HG03060 (cell line): ENCODE data around the gene PSMG3.
"Not testable (repeated sequence)": the region's sequence is repeated elsewhere in the genome, so short reads cannot be mapped to it uniquely, and the experiment has no call there.

Source experiments
- ATAC-seq: cut with Tn5 transposase; IDR thresholded peaks from one replicate; pipeline ENCODE4 v1.9.1; 2021; ENCODE audit warnings: low read depth, moderate number of reproducible peaks; ENCODE audit not compliant: unreplicated experiment

Gene PSMG3

DNA sequence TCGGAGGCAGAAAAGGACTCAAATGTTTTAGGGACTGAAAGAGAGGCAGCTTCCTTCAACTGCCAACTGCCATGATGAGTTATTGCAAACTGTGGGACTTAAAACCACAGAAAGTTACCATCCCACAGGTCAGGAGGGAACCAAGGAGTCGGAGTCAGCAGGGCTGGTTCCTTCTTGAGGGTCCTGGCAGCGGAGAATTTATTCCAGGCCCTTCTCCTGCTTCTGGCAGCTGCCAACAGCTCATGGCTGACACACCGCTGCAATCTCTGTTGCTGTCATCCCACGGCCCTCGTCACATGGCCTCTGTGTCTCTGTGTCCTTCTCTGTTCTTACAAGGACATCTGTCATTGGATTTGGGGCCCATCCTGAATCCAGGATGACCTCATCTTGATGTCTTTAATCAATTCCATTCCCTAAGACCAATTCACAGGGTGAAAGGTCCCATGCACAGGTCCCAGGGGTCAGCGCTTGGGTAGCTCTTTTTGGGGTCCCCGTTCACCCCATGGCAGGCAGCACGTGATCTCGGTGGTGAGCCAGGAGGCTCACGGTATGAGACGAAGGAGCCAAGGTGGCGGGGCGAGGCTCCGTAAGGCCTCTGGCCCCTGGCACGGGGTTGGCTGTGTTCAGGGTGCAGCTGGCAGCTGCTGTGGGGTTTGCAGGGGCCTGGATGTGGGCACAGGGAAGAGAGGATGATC, 27.4 kb upstream of the PSMG3 start:
- no peak for ATAC-seq

DNA sequence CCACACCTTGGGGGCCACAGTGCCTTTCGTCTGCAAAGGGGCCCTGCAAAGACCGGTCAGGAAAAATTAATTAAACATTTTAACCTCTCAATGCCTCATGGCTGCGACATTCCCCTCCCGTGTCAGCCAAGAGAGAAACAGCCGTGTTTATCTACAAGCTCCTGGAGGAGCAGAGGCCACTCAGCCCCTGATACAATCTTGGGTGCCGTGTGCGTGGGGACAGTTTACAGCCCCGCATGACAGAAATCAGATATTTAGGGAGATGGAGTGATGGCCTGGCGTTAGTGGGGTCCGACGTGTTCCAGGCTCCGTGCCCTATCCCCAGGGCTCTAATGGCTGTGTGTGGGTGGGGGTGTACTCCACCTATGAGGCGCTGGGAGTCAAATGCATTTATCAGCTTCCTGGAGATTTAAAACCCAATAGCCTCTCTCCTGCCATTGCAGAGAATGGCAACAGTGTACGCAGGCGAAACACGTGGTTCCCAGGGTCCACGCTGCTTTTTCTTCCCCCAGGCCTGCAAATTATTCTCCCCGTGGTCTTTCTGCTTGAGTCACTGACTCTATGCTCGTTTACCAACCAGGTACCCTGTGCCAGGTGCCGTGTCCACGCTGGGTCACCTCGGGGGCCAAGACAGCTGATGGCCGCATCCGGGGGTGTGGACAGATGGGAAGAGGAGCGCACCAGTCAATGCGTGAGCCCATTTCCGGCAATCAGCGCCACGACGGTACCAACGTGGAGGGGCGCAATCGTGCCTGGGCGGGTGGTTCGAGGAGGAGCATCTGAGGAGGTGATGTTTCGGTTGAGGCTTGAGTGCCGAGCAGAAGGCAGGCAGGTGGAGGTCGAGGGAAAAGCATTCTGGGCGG, 26.6 kb upstream of the PSMG3 start:
- no peak for ATAC-seq

GRCh38 chr7:1595636-1596035, 25.8 kb upstream of the PSMG3 start:
- ATAC-seq, result no peak

GRCh38 chr7:1595027-1595426, 25.2 kb upstream of the PSMG3 start:
- ATAC-seq, result no peak

- no peak for ATAC-seq
Measured at GRCh38 chr7:1593904-1594421, 24.1 kb upstream of the PSMG3 start.

- no peak for ATAC-seq
Measured at GRCh38 chr7:1593091-1593866, 23.4 kb upstream of the PSMG3 start.

DNA sequence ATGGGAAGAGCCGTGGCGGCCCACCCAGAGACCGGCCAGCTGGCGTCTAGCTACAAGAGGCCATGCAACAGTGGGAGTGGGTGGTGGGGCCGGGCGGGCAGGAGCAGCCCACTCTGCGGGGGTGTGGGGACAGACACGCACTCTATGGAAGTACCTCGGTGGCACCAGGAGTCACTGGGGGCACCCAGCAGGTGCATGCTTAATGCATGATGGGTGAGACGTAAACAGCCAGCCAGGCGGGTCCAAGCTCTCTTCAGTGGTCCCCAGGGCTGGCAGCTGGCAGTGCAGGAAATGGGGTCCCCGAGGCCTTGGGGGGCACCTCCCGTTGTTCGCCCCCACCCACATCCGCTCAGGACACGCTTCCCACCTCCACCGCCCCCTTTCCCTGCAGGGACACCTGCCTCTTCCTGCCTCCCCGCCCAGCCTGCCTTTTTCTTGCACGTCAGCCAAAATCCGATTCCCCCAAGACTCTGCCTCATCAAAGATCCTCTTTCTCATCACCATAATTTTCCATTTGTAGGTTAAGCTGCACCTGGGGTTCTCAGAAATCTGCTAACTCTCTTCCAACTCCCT, 22.6 kb upstream of the PSMG3 start:
- no peak for ATAC-seq

- ATAC-seq, result no peak
Measured at GRCh38 chr7:1591876-1592275, 22.0 kb upstream of the PSMG3 start.

- no peak for ATAC-seq
Measured at GRCh38 chr7:1591396-1591795, 21.6 kb upstream of the PSMG3 start.

DNA sequence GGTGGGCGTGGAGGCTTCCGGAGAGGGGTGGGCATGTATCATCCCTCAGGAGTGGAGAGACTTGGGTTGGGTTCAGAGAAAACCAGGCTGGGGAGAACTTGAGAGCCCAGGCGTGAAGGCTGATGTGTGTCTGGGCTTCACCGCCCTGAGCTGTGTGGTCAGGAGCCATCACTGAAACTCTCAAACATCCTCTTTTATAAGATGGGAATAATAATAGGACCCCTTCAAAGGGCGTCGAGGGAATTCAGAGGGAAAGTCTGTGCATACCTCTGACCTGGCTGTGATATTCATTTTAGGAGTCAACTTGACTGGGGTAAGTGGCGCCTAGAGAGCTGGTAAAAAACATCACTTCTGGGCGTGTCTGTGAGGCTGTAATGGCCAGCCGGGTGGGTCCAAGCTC, 21.1 kb upstream of the PSMG3 start:
- no peak for ATAC-seq

DNA sequence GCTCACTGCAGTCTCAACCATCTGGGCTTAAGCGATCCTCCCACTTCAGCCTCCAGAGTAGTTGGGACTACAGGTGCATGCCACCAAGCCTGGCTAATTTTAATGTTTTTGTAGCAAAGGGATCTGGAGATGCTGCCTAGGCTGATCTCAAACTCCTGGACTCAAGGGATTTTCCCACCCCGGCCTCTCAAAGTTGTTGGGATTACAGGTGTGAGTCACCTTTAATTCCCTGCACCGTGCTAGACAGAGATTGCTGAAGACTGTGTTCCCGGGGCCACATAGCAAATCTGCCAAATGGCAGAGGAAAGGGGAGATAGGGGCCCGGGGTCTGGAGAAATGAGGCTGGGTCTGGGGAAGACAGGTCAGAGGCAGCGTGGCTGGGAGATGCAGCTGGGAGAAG, 20.6 kb upstream of the PSMG3 start:
- no peak for ATAC-seq

DNA sequence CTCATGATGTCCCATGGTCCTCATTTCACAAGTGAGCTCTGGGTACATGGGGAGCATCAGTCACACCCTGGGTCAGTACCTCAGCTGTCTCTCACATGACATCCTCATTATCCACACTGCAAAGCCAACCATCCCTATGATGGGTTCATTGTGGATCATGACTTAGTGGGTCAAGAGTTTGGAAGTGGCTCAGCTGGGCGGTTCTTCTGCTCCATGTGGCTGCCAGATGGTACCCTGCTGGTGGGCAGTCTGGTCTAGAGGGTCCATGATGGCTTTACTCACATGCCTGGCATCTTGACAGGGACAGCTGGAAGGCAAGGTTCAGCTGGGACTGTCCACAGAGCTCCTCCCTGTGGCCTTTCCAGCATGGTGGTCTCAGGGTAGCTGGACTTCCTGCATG, 19.1 kb upstream of the PSMG3 start:
- ATAC-seq, result no peak

- no peak for ATAC-seq
Measured at GRCh38 chr7:1587738-1588137, 17.9 kb upstream of the PSMG3 start.

DNA sequence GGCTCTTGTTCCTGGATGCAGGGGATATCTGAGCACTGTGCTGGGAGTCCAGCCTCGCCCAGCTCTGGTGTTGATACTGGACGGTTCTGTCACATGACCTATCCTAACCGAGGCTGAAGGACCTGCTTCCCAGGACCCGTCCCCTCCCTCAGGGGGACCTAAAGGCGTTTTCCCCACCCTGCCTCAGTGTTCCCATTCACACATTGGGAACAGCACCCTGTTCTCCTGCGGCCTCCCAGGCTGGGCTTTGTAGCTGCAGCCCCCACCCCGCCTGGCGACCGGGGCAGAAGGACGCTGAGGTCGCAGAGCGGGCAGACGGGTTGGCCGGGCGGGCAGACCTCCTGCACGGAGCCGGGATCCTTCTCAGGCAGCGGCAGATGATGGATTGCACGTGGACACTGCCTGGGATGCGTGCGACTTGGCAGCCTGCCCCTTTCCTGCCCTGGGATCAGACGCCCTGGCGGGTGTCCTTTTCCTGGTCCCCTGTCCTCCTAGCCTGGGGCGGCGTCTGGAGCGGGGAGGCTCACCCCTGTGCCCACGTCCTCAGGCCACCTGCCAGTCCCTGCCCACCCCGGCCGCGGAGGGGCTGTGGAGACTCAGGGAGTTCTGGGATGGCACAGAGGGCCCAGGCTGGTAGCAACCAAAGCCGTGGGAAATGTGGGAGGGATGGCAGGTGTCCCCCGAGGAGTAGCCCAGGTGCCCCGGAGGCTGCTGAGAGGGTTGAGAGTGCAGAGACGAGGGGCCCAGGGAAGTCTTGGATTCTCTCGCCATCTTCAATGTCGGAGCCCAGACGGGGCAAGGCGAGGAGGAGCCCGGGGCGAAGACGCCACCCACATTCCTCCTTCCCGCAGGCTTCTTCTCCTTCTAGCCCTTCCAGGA, 17.2 kb upstream of the PSMG3 start:
- no peak for ATAC-seq

GRCh38 chr7:1586126-1586826, 16.4 kb upstream of the PSMG3 start:
- ATAC-seq, result no peak

DNA sequence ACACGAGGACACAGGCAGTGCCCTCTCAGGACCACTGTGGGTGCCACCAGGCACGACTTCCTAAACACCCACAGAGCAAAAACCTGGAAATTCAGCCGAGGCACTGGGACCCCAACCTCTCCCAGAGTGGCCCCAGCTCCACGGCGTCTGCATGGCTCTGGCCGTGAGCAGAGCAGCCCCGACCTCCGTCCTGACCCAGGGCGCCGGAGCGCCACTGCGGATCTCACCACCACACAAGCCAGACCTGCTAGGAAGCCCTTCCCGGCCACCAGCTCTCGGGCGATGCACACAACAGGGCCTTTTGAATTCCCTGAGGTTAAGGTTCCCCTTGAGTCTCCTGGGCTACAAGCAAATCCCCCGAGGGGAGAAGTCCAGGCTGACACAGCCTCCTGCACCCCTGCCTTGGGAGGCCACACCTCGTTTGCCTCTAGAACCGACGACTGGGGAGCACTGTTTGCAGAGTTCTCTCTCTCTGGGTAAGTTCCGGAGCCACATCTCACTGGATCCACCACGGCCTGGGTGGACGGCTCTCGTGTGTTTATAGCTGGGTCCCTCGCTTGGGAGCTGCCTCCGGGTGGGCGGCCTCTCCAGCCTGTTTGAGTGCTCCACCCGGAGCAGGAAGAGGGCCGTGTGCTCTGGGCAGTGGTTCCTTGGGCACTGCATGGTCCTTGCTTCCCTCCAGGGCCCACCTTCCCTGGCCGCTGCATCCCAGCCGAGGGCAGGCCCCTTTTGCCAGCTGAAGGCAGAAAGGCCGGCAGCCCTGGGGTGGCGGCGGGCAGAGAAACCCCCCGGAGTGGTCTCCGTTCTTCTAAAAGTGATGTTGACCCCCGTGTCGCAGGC, 15.5 kb upstream of the PSMG3 start:
- no peak for ATAC-seq

GRCh38 chr7:1584700-1585099, 14.9 kb upstream of the PSMG3 start:
- ATAC-seq, result no peak

DNA sequence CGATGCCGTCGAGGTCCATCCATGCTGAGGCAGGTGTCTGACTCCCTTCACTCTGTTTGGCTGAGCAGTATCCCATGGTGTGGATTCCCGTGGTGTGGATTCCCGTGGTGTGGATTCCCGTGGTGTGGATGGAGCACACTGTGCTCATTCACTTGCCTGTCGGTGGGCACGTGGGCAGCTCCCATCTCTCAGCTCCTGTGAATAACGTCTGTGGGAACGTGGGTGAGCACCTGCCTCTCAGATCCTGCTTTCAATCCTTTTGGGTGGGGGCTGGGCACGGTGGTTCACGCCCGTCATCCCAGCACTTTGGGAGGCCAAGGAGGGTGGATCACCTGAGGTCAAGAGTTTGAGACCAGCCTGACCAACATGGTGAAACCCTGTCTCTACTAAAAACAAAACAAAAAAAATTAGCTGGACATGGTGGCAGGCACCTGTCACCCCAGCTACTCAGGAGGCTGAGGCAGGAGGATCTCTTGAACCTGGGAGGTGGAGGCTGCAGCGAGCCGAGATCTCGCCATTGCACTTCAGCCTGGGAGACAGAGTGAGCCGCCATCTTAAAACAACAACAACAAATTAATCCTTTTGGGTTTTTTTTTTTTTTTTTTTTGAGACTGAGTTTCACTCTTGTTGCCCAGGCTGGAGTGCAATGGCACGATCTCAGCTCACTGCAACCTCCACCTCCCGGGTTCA, 13.6 kb upstream of the PSMG3 start:
- not testable (repeated sequence) for ATAC-seq
